Measurements from ENCODE around the gene RAB3GAP1.

- TF ChIP-seq CTCF (IDR thresholded peaks at IDR 0.05), result no peak
- TF ChIP-seq EZH2 (IDR thresholded peaks at IDR 0.05; ENCODE audit: borderline replicate concordance, insufficient read depth, low read depth, low read length, poor library complexity, severe bottlenecking), result no peak
Observed at GRCh38 chr2:135159191-135159590, 107.1 kb downstream of the RAB3GAP1 start.
